ENCODE data around the gene SCGB1C2.
"Not testable (repeated sequence)": the region's sequence is repeated elsewhere in the genome, so short reads cannot be mapped to it uniquely, and the experiment has no call there.

The SCGB1C2 gene

GRCh38 chr17:149897-150584 lies 12.7 kb downstream of the SCGB1C2 start:
- DNase-seq = no peak

DNA sequence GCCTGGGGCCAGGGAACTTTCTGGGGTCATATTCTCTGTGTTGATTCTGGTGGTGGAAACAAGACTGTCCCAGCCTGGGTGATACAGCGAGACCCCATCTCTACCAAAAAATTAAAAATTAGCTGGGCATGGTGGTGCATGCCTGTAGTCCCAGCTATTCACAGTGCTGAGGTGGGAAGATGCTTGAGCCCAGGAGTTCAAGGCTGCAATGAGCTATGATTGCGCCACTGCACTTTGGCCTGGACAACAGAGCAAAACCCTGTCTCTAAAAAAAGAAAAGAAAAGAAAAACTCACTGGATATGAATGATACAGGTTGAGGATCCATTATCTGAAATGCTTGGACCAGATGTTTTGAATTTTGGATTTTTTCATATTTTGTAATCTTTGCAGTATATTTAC lies 13.6 kb downstream of the SCGB1C2 start:
- no peak for DNase-seq

- no peak for DNase-seq
Observed at GRCh38 chr17:151886-152859, 14.8 kb downstream of the SCGB1C2 start.

GRCh38 chr17:152860-153420 lies 15.6 kb downstream of the SCGB1C2 start:
- no peak for DNase-seq

DNA sequence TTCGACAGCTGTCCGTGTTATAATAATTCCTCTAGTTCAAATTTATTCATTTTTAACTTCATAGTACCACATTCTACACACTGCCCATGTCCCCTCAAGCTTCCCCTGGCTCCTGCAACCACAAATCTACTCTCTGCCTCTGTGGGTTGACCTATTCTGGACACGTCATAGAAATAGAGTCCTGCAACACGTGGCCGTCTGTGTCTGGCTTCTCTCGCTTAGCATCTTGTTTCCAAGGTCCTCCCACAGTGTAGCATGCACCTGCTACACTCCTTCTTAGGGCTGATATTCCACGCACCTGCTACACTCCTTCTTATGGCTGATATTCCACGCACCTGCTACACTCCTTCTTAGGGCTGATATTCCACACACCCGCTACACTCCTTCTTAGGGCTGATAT lies 16.5 kb downstream of the SCGB1C2 start:
- DNase-seq = no peak

GRCh38 chr17:155576-155975 lies 18.2 kb downstream of the SCGB1C2 start:
- DNase-seq = no peak

DNA sequence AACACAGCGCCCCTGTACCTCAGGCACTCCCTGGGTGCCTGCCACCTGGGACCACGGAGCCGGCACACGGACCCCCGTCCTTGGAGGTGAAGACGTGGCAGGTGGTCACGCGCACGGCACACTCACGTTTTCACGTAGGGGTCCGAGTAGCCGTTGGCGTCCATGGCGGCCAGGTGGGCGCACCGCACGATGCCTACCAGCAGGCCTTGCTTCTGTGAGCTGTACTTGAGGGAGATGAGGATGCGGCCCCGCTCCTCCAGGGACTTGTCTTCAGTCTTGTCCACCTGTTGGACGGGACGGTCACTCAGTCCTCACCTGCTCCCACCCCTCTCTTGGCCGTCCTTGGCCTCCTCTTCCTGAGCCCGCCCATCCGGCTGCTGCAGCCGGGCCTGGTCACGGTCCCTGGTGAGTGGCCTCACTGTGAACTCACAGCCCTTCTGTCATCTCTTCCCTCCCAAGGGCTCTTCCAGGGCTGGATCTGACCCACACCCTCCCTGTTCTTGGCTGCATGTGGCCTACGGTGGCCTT lies 18.8 kb downstream of the SCGB1C2 start:
- no peak for DNase-seq

GRCh38 chr17:156946-157345 lies 19.6 kb downstream of the SCGB1C2 start:
- DNase-seq = no peak

DNA sequence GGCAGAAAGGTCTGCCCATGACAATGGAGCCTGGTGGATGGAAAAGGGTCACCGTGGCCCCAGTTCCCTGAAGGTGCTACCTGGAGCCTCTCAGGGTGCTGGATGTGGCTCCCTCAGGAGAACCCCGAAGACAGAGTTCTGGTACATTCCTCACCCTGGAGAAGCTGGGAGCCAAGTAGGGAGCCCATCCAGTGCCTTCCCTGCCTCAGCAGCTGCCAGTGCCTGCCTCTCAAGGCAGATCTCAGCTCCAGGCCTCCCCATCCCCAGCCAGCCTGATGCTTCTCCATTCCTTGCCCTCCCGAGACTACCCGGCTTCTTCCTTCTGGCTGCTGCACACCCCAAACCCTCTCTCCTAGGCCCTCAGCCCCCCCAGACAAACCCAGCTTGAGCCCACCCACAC lies 20.5 kb downstream of the SCGB1C2 start:
- DNase-seq = no peak

GRCh38 chr17:158379-158778 lies 21.0 kb downstream of the SCGB1C2 start:
- DNase-seq = no peak

GRCh38 chr17:159609-160008 lies 22.2 kb downstream of the SCGB1C2 start:
- DNase-seq = no peak

- DNase-seq = no peak
Observed at GRCh38 chr17:160336-160735, 23.0 kb downstream of the SCGB1C2 start.

DNA sequence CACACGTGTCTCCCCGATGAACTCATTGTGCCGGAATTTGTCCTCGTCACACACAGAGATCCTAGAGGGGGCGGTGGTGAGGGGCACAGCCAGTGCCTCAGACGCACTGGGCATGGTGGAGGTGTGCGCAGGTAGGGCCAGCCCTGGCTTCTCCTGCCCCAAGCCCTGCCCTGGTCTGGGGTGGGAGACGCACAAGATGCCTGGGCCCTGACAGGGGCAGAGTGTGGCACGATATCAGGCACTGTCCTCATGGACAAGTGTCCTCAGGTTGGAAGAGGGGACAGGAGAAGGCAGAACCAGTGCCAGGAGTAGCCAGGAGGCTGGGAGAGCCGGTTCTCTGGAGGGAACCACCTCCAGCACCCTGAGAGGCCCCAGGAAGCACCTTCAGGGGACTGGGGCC lies 24.1 kb downstream of the SCGB1C2 start:
- no peak for DNase-seq

DNA sequence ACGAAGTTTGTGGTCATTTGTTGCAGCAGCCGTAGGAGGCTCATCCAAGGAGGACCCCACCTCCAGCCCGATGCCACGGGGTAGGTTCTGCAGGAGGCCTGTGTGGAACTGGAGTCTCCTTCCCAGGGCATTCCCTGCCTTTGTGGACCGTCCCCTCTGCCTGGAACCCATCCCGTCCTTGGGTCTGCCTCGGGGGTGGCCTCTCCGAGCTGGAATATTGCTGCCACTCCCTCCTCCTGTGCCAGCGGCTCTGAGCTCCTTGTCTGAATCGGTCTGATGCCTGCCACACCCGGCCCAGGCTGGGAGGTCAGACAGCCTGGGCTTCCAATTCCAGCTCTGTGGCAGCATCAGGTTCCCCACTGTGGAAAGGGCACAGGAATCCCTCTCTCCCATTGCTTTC lies 25.3 kb downstream of the SCGB1C2 start:
- DNase-seq = no peak

GRCh38 chr17:163514-164098 lies 26.2 kb downstream of the SCGB1C2 start:
- no peak for DNase-seq

DNA sequence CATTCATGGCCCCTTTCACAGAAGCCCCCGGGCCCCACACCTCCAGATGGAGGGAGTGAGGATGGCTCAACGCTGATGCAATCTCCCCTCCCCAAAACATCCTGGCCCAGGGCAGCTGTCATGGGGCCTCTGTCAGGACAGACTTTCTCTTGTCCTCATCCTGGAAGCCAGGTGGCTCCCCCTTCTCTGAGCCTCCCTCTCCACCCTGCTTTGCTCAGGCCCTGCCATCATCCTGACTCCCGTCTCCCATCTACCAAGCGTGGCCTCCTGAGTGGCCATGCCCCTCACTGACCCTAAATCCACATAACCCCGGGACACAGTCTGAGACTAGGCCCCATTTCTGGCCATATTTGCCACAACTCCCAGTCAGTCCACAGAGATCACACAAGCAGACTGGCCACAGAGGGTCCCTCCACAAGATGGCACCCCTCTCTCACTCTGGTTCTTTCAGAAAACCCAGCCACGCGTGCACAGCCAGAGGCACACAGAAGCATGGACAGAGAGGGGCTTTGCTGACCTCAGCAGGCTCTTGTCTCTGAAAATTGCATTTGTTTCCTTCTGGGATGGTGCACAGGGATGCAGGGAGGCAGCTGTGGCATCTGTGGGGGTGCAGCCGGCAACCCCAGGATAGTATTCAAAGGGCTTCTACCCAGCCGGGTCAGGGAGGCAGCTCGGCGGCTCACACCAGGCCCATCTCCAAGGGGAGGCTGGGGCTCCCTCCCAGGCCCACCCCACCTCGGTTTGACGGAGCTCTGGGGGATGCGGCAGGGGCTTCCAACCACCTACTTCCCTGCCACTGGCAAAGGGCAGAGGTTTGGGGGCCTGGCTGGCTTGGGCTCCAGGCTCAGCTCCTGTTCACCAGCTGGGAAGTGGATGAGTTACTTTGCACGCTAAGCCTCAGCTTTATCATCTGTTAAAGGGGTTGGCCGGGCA lies 27.2 kb downstream of the SCGB1C2 start:
- no peak for DNase-seq

DNA sequence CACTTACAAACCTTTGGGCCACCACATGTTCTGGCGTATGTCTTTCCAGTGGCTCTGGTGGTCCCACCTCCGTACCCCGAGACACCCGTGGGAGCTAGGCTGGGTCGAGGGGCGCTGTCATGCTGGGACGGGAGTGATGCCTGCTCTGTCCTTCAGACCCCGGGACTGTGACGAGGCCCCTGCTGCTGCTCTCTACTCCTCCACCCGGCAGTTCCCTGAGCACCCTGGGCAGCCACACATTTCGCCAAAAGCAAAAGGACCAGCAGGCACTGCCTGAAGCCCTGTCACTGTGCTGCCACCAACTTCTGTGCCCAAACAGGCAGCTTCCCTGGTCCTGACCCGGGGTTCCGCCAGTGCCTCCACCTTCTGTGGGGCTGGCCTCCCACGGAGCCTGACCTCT lies 28.6 kb downstream of the SCGB1C2 start:
- DNase-seq = no peak

- not testable (repeated sequence) for DNase-seq
Observed at GRCh38 chr17:168614-169013, 31.2 kb downstream of the SCGB1C2 start.

DNA sequence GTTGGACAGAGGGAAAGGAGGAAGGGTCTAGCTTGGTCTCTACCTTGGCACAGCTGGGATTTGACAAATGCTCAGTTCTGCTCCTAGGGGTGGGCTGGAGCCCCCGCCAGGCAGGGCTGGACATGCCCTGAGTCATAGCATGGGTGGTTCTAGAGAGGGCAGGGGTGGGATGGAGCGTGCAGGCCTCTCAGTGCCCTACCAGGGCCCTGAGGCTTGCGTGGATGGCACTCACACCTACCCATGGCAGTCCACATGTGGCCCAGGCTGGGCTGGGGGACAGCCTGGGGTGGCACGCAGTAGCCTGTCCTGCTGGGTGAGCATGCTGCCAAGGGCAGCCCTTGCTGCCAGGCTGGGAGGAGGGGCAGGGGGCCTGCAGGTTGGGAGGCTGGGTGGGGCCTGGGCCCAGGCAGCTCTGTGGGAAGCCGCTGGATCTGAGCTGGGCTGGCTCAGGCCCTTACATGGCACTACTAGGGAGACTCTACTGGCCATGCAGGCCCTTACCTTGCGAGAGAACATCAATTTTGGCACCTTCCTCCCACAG lies 32.8 kb downstream of the SCGB1C2 start:
- DNase-seq = no peak

DNA sequence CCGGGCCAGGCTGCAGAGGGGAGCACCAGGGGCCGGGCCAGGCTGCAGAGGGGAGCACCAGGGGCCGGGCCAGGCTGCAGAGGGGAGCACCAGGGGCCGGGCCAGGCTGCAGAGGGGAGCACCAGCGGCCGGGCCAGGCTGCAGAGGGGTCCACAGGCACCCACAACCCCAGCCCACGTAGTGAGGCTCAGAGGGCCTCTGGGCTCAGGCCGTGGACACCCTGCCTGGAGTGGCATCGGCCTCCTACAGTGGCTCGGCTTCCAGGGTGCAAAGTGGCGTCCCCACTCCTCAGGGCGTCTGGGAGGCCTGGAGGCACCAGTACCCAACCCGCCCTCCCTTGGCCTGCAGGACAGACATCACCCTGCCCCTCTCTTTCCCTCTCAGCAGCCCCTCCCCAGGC lies 34.5 kb downstream of the SCGB1C2 start:
- no peak for DNase-seq

GRCh38 chr17:172401-172800 lies 35.0 kb downstream of the SCGB1C2 start:
- DNase-seq = no peak
